Stimulated activated memory B cell treated with anti-CD40 and anti-IgM and Interleukin-4, amounts not matched to agents 10 μg/mL and 1 μg/mL and 100 μg/mL, for 72 hours (primary cell): ENCODE results near the gene RAB32.
A peak's percentile ranks its signal among the peaks of the same experiment; 100 is the strongest.

Experiments used
- ATAC-seq: fragments of 150-1000 bp; cut with Tn5 transposase; 2 replicates; pipeline ENCODE4 v1.10.0; 2021
- H3K27ac Mint-ChIP-seq: one replicate; pipeline ENCODE4 v1.8.0; 2022; ENCODE audit warnings: mild to moderate bottlenecking, mixed read lengths
- H3K27me3 Mint-ChIP-seq: one replicate; pipeline ENCODE4 v1.8.0; 2022; ENCODE audit warnings: mixed read lengths
- H3K36me3 Mint-ChIP-seq: one replicate; pipeline ENCODE4 v1.8.0; 2022; ENCODE audit warnings: mixed read lengths
- H3K4me1 Mint-ChIP-seq: one replicate; pipeline ENCODE4 v1.8.0; 2022; ENCODE audit warnings: mixed read lengths
- H3K4me3 Mint-ChIP-seq: one replicate; pipeline ENCODE4 v1.8.0; 2022; ENCODE audit warnings: mild to moderate bottlenecking, moderate library complexity, mixed read lengths
- H3K9me3 Mint-ChIP-seq: one replicate; pipeline ENCODE4 v1.8.0; 2022; ENCODE audit warnings: mixed read lengths

RAB32 gene

GRCh38 chr6:146543211-146543939, at the start of gene RAB32:
TSS of gene RAB32 (plus strand) at chr6:146543833. CDS start at chr6:146543872, 39 bp downstream.
- Mint-ChIP-seq H3K27ac (no peak within 1 kb of the TSS), H3K27me3 (peaks cover 33% of the 10 kb centered on the region), H3K9me3 (no peaks in the 10 kb centered on the region), H3K4me3 (peak within 1 kb of the TSS; percentile 34), H3K36me3 (no peaks in the 10 kb centered on the region), H3K4me1 (peaks cover 5% of the 10 kb centered on the region)
- ATAC-seq = peak; percentile 17

DNA sequence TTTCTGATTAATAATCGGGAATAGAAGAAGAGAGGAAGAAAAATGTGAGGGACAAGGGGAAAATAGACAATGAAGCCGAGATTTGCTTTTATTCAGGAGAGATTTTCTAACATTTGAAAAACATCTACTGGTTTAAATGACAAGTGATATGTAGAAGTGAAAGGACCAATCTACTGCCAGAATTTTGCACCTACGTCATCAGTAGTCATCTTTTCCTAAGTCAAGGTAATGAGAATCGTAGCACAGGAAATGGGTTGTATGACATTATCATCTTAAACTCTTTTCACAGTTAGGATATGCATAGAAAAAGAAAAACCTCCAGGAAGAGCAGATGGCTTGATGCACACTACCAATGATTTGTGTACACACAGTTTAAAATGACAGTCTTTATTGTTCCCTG, 45.3 kb upstream of the RAB32 start:
- peaks cover 8% of the 10 kb centered on the region for H3K9me3 Mint-ChIP-seq
- no peaks in the 10 kb centered on the region for H3K4me1 Mint-ChIP-seq
- H3K27me3 Mint-ChIP-seq = no peaks in the 10 kb centered on the region
- ATAC-seq = no peak
- no peak overlapping the region for H3K4me3 Mint-ChIP-seq
- no peak overlapping the region for H3K27ac Mint-ChIP-seq
- H3K36me3 Mint-ChIP-seq = no peaks in the 10 kb centered on the region

DNA sequence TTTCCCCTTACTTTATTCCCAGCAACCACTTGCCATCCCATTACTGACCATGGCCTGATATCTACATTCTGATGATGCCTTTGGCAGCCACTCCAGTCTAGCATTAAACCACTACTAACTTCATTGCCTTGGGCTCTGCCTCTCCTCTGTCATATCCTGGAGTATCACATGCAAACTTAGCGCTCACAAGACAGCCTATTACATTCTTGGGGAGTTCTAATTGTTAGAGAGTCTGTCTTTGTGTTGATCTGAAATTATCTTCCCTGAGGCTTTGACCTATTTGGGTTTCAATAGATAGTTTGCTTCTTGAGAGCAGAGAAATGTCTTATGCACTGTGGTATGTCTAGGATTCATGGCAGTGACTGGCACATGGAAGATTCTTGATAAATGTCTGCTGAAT, 40.5 kb upstream of the RAB32 start:
- Mint-ChIP-seq H3K4me1 (no peaks in the 10 kb centered on the region), H3K27ac (no peak overlapping the region), H3K36me3 (no peaks in the 10 kb centered on the region), H3K9me3 (peaks cover 11% of the 10 kb centered on the region), H3K4me3 (no peak overlapping the region), H3K27me3 (no peaks in the 10 kb centered on the region)
- ATAC-seq = no peak

DNA sequence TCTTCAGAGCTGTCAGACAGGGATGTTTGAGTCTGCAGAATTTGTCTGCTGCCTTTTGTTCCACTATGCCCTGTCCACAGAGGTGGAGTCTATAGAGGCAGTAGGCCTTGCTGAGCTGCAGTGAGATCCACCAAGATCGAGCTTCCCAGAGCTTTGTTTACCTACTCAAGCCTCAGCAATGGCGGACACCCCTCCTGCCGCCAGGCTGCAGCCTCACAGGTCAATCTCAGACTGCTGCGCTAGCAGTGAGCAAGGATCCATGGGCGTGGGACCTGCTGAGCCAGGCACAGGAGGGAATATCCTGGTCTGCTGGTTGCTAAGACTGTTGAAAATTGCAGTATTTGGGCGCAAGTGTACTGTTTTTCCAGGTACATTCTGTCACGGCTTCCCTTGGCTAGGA, 28.4 kb upstream of the RAB32 start:
- no peaks in the 10 kb centered on the region for H3K36me3 Mint-ChIP-seq
- H3K4me3 Mint-ChIP-seq = no peak overlapping the region
- H3K9me3 Mint-ChIP-seq = peaks cover 7% of the 10 kb centered on the region
- no peak overlapping the region for H3K27ac Mint-ChIP-seq
- H3K27me3 Mint-ChIP-seq = no peaks in the 10 kb centered on the region
- no peaks in the 10 kb centered on the region for H3K4me1 Mint-ChIP-seq
- no peak for ATAC-seq

DNA sequence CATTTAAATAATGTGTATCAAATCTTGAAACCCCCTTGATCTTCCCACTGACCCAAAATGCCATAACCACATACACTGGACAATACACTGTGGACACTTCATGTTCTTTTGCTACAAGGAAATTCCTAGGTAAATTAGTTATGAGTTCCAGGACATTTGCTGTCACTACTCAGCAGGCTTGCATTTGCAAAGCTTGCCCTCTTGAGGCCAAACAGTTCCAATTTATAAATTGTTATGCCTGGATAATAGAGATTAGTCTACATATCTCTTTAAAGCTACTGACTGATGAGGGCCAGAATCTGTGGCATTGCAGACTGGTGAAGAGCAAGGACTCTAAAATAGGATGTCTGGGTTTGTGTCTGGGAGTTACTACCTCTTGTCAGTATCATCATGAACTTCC, 17.4 kb upstream of the RAB32 start:
- Mint-ChIP-seq H3K9me3 (peaks cover 11% of the 10 kb centered on the region), H3K4me3 (no peak overlapping the region), H3K4me1 (no peaks in the 10 kb centered on the region), H3K27ac (no peak overlapping the region), H3K27me3 (no peaks in the 10 kb centered on the region), H3K36me3 (no peaks in the 10 kb centered on the region)
- ATAC-seq = no peak

DNA sequence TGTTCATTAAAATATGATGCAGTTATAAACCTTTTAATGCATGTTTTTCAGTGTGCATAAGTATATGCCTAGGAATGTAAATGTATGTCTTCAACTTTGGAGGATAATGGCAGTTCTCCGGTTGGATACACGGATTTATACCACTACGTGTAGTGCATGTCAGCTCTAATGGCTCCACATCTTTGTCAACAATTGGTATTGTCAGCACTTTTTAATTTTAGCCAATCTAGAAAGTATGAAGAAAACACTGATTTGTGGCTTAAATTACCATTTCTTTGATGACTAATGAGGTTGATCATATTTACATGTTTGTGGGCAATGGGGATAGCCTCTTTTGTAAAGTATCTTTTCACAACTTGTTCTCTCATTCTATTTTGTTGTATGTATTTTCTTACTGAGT, 10.9 kb upstream of the RAB32 start:
- H3K4me1 Mint-ChIP-seq = no peaks in the 10 kb centered on the region
- no peaks in the 10 kb centered on the region for H3K36me3 Mint-ChIP-seq
- no peak overlapping the region for H3K27ac Mint-ChIP-seq
- H3K9me3 Mint-ChIP-seq = no peaks in the 10 kb centered on the region
- no peak for ATAC-seq
- no peaks in the 10 kb centered on the region for H3K27me3 Mint-ChIP-seq
- no peak overlapping the region for H3K4me3 Mint-ChIP-seq

GRCh38 chr6:146542881-146543210, 787 bp upstream of the RAB32 start:
- no peaks in the 10 kb centered on the region for H3K9me3 Mint-ChIP-seq
- H3K4me3 Mint-ChIP-seq = no peak overlapping the region
- ATAC-seq = no peak
- peaks cover 5% of the 10 kb centered on the region for H3K4me1 Mint-ChIP-seq
- no peak overlapping the region for H3K27ac Mint-ChIP-seq
- peaks cover 33% of the 10 kb centered on the region for H3K27me3 Mint-ChIP-seq
- no peaks in the 10 kb centered on the region for H3K36me3 Mint-ChIP-seq

DNA sequence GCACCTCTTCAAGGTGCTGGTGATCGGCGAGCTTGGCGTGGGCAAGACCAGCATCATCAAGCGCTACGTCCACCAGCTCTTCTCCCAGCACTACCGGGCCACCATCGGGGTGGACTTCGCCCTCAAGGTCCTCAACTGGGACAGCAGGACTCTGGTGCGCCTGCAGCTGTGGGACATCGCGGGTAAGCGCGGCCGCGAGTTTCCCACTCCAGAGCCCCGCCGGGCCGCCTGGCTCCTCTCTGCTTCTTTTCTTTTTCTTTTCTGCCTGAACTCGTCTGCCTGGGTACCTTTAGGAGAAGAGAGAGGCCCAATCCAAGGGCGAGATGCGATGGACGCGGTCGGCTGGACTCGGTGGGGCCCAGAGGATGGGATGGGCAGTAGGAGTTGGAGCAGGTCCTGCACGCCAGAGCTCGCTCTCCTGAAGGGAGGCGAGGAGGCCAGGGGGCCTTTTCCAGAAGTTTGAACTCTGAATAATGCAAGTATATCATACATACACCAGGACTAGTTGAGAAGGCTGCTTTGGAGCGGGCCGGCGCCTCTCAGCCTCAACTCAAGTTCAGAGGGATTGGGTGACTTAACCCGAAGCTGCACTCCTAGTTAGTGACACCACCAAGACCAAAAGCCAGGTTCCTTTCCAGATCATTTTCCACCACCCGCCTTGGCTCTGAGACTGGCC, 445 bp downstream of the RAB32 start:
- Mint-ChIP-seq H3K27ac (no peak overlapping the region), H3K36me3 (no peaks in the 10 kb centered on the region), H3K4me3 (peak overlapping the region; percentile 34), H3K9me3 (no peaks in the 10 kb centered on the region), H3K27me3 (peaks cover 33% of the 10 kb centered on the region), H3K4me1 (peaks cover 5% of the 10 kb centered on the region)
- ATAC-seq = peak; percentile 5

DNA sequence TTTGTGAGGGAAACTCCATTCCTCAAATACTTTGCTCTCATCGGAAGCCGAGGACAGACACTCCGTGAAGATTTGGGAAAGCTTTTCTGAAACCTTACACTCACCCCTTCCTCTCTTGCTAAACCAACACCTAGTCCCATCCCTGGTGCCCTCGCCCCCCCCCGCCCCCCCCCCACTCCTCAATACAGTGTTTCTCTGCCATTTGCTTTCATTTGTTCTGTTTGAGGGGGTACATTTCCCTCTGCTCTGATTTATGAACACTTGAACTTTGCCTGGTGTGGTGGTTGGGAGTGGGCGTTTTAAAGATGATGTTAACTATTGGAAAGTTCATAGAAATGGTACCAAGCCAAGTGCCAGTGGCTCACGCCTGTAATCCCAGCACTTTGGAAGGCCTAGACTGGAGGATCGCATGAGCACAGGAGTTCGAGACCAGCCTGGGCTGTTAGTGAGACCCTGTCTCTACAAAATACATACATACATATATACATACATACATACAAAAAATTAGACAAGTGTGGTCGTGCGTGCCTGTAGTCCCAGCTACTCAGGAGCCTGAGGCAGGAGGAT, 1.1 kb downstream of the RAB32 start:
- no peaks in the 10 kb centered on the region for H3K9me3 Mint-ChIP-seq
- H3K27ac Mint-ChIP-seq = no peak overlapping the region
- peaks cover 5% of the 10 kb centered on the region for H3K4me1 Mint-ChIP-seq
- peaks cover 33% of the 10 kb centered on the region for H3K27me3 Mint-ChIP-seq
- no peak overlapping the region for H3K4me3 Mint-ChIP-seq
- no peaks in the 10 kb centered on the region for H3K36me3 Mint-ChIP-seq
- no peak for ATAC-seq

DNA sequence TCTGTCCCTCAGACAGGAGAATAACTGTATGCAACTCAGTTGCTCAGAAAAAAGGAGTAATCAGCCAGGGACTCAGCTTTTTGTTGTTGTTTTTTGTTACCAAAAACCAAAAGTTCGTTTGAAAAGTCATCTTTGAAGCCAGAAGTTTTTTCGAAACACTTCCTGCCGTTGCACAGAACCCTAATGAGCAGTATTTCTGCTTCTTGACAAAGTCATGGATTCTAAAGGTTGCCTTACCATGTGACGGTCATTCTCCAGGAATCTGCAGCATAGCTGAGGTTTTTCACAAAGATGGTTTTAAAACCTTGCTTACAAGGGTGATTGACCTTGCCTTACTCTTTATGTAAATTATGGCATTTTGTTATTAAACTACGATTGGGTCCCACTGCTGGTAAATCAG, 1.9 kb downstream of the RAB32 start:
- H3K9me3 Mint-ChIP-seq = no peaks in the 10 kb centered on the region
- H3K27ac Mint-ChIP-seq = no peak overlapping the region
- H3K4me1 Mint-ChIP-seq = peaks cover 5% of the 10 kb centered on the region
- peaks cover 33% of the 10 kb centered on the region for H3K27me3 Mint-ChIP-seq
- no peak for ATAC-seq
- H3K4me3 Mint-ChIP-seq = no peak overlapping the region
- no peaks in the 10 kb centered on the region for H3K36me3 Mint-ChIP-seq

DNA sequence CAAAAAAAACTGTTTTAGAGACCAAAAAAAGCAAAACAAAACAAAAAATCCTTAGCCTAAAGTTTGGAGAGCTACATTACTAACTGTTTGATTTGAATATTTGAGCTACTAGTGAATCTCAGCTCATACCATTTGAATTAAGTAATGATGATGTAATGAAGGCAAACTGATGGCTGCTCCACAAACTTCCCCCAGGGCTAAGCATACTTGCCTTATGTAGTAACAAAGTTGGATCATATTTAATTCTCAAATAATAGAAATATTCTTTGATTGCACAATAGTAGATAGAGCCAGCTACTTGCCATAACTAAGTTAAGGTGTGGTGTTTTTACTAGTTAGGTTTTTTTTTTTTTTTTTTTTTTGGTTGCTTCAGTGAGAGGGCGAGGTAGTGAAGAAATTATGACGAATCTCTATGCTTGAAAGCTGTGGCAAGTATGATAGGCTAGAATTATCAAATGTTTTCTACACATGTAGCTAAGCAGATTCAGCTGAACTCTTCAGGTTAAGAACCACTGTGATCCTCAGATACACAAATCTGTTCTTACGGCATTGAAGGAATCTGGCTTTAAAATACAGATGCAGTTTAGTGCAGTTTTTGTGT, 2.9 kb downstream of the RAB32 start:
- Mint-ChIP-seq H3K4me1 (peaks cover 5% of the 10 kb centered on the region), H3K36me3 (no peaks in the 10 kb centered on the region), H3K9me3 (no peaks in the 10 kb centered on the region), H3K4me3 (no peak overlapping the region), H3K27me3 (peaks cover 33% of the 10 kb centered on the region), H3K27ac (no peak overlapping the region)
- no peak for ATAC-seq

- no peaks in the 10 kb centered on the region for H3K36me3 Mint-ChIP-seq
- no peak for ATAC-seq
- peaks cover 5% of the 10 kb centered on the region for H3K4me1 Mint-ChIP-seq
- no peak overlapping the region for H3K4me3 Mint-ChIP-seq
- peaks cover 21% of the 10 kb centered on the region for H3K27me3 Mint-ChIP-seq
- H3K9me3 Mint-ChIP-seq = no peaks in the 10 kb centered on the region
- H3K27ac Mint-ChIP-seq = no peak overlapping the region
These were observed 4.3 kb downstream of the RAB32 start for GRCh38 chr6:146547889-146548288.

DNA sequence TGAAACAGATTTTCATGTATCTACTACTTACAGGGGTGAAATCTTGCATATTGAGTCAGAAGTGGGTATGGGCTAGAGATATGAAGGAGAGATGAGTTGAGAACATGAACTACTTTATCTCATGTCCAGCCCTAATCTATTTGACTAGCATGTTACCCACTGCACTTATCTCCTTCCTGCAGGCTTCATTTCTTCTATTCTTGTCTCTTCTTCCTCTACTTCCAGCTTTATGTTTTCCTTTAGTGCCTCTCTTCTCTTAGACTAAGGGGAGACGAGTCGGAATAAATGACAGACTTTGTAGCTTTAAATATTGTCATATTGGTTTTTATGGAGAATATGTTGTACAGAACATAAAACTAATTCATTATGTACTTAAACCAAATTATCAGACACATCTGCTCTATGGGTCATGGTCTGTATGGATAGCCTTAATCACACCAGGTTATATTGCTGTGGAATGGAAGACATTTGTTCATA, 5.3 kb downstream of the RAB32 start:
- no peaks in the 10 kb centered on the region for H3K9me3 Mint-ChIP-seq
- H3K27ac Mint-ChIP-seq = no peak overlapping the region
- H3K36me3 Mint-ChIP-seq = no peaks in the 10 kb centered on the region
- no peak for ATAC-seq
- peaks cover 4% of the 10 kb centered on the region for H3K4me1 Mint-ChIP-seq
- no peak overlapping the region for H3K4me3 Mint-ChIP-seq
- H3K27me3 Mint-ChIP-seq = peaks cover 17% of the 10 kb centered on the region

DNA sequence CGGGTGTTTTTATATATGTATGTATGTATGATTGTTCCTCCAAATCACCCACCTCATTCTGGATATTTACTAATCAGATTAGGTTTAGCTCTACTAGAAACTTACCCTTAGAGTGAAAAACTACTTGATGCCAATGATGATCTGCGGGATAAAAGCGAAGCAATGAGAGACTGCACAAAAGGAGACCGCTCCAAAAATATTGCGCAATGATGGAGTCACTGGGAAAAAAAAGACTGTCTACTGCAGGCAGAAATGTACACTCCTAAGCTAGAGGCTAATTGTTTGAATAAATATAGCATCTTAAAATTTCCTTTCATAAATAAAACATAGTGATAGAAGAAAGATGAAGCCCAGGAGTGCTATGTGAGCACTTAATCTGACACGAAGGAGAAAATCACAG, 7.3 kb downstream of the RAB32 start:
- ATAC-seq = no peak
- H3K27me3 Mint-ChIP-seq = no peaks in the 10 kb centered on the region
- no peaks in the 10 kb centered on the region for H3K36me3 Mint-ChIP-seq
- H3K27ac Mint-ChIP-seq = no peak overlapping the region
- H3K9me3 Mint-ChIP-seq = no peaks in the 10 kb centered on the region
- no peaks in the 10 kb centered on the region for H3K4me1 Mint-ChIP-seq
- H3K4me3 Mint-ChIP-seq = no peak overlapping the region

GRCh38 chr6:146551545-146551944, 7.9 kb downstream of the RAB32 start:
- Mint-ChIP-seq H3K4me3 (no peak overlapping the region), H3K4me1 (no peaks in the 10 kb centered on the region)
- no peak for ATAC-seq

More at GRCh38 chr6:146551545-146551944, 7.9 kb downstream of the RAB32 start:
- H3K27me3 Mint-ChIP-seq = no peaks in the 10 kb centered on the region
- H3K36me3 Mint-ChIP-seq = no peaks in the 10 kb centered on the region
- H3K9me3 Mint-ChIP-seq = no peaks in the 10 kb centered on the region
- no peak overlapping the region for H3K27ac Mint-ChIP-seq
